ENCODE measurements around the gene SORL1. TPM values are rescaled to one million over a fixed set of nuclear protein-coding genes. Genes with fewer than 3 reads are reported as not detected.

Gene SORL1
- total RNA-seq, 1 experiment from 2014 or later: 68.3 TPM

GRCh38 chr11:121657146-121657545 lies 205.0 kb downstream of the SORL1 start:
- Mint-ChIP-seq H3K27ac (no peak overlapping the region), H3K4me3 (no peak overlapping the region), H3K4me1 (peaks cover 40 to 41% of the 10 kb centered on the region in 2 experiments), H3K9me3 (peaks cover 8 to 10% of the 10 kb centered on the region in 2 experiments), H3K27me3 (ENCODE audit: low read depth) (peaks cover 1% of the 10 kb centered on the region; the same call in 1 of the 2 replicates), H3K36me3 (ENCODE audit: insufficient read depth in 1 of 3, low read depth in 3 of 3) (peaks cover 7 to 21% (median 9%) of the 10 kb centered on the region in 3 experiments; a peak in 6 of 7 replicates)
- Histone ChIP-seq H2BK120ac (ENCODE audit: low read depth, low read length, poor library complexity, severe bottlenecking) (no peak overlapping the region), H3K9ac (ENCODE audit: extremely low read depth, insufficient read length, low read length) (no peak overlapping the region), H3K79me1 (ENCODE audit: insufficient read depth, low read depth, low read length, poor library complexity, severe bottlenecking) (no peaks in the 10 kb centered on the region), H3K27ac (ENCODE audit: insufficient read length, low read depth, low read length) (no peak overlapping the region), H3K23me2 (ENCODE audit: insufficient read length, low read depth, low read length, poor library complexity, severe bottlenecking) (peaks cover 5% of the 10 kb centered on the region), H3K4ac (ENCODE audit: low read depth, low read length) (no peak overlapping the region), H2BK20ac (ENCODE audit: low read depth, low read length, poor library complexity, severe bottlenecking) (no peak overlapping the region), H3K79me2 (ENCODE audit: insufficient read depth, low read length) (no peaks in the 10 kb centered on the region), H2BK5ac (ENCODE audit: insufficient read length, low read length) (no peak overlapping the region), H3K14ac (ENCODE audit: insufficient read depth, low read length) (no peak overlapping the region), H3K4me1 (ENCODE audit: insufficient read depth, low read length) (peaks cover 10% of the 10 kb centered on the region; the same call in 1 of the 2 replicates), H3K4me2 (ENCODE audit: insufficient read depth, insufficient read length, low read length) (no peak overlapping the region), H3K18ac (ENCODE audit: insufficient read length, low read depth, low read length) (no peak overlapping the region), H3K9me3 (ENCODE audit: control insufficient read depth, low read depth, low read length) (no peaks in the 10 kb centered on the region), H2AFZ (ENCODE audit: low read length) (no peak overlapping the region), H4K8ac (replicated peaks; ENCODE audit: insufficient read length, low read depth, low read length) (no peak overlapping the region), H2AK5ac (ENCODE audit: insufficient read length, low read length) (no peak overlapping the region), H3K27me3 (ENCODE audit: insufficient read depth, low read length) (no peaks in the 10 kb centered on the region), H2BK15ac (ENCODE audit: low read depth, low read length) (no peak overlapping the region), H4K5ac (ENCODE audit: insufficient read length, low read depth, low read length) (no peak overlapping the region), H4K91ac (ENCODE audit: insufficient read length, low read depth, low read length) (no peak overlapping the region), H3K23ac (ENCODE audit: insufficient read length, low read depth, low read length) (no peak overlapping the region), H3T11ph (ENCODE audit: low read length) (no peak overlapping the region), H3K56ac (ENCODE audit: insufficient read length, low read depth, low read length) (no peak overlapping the region), H2BK12ac (ENCODE audit: insufficient read length, low read depth, low read length) (no peak overlapping the region), H4K20me1 (ENCODE audit: control insufficient read depth, insufficient read depth, insufficient read length) (no peaks in the 10 kb centered on the region)
- TF ChIP-seq, protein P1, sequence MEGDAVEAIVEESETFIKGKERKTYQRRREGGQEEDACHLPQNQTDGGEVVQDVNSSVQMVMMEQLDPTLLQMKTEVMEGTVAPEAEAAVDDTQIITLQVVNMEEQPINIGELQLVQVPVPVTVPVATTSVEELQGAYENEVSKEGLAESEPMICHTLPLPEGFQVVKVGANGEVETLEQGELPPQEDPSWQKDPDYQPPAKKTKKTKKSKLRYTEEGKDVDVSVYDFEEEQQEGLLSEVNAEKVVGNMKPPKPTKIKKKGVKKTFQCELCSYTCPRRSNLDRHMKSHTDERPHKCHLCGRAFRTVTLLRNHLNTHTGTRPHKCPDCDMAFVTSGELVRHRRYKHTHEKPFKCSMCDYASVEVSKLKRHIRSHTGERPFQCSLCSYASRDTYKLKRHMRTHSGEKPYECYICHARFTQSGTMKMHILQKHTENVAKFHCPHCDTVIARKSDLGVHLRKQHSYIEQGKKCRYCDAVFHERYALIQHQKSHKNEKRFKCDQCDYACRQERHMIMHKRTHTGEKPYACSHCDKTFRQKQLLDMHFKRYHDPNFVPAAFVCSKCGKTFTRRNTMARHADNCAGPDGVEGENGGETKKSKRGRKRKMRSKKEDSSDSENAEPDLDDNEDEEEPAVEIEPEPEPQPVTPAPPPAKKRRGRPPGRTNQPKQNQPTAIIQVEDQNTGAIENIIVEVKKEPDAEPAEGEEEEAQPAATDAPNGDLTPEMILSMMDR (conservative IDR thresholded peaks at IDR 0.05): no peak
- no peak for DNase-seq
- no CpG with 5 or more reads among the region's 6 CpGs for WGBS (ENCODE audit: extremely low coverage, insufficient read length, low lambda C conversion rate)

Measured in H9 (cell line).